Panc1 (cell line): ENCODE results near the gene ROBO4. TPM values are rescaled to one million over a fixed set of nuclear protein-coding genes. Genes with fewer than 3 reads are reported as not detected.
A peak's percentile ranks its signal among the peaks of the same experiment; 100 is the strongest.

ENCODE experiments used
- ATAC-seq: fragments of 200-7000 bp; cut with Tn5 transposase; 2 replicates; pipeline ENCODE4 v1.9.1; 2020; ENCODE audit warnings: mild to moderate bottlenecking, moderate library complexity
- BruUV-seq: library from RNA; stranded (reverse); fragments of 400-500 nt; replicated peaks from 2 replicates; lab custom pipeline; 2021; lab: Mats Ljungman, UMichigan
- CTCF ChIA-PET: fragments of 300-600 bp; sonication (Branson Sonifier 250); formaldehyde crosslinking; loops from one replicate; lab custom pipeline; 2022; ENCODE audit warnings: antibody characterized with exemption; lab: Charles Lee
- POLR2A ChIA-PET: fragments of 300-600 bp; sonication (Branson Sonifier 250); formaldehyde crosslinking; loops from one replicate; lab custom pipeline; 2022; ENCODE audit warnings: antibody characterized with exemption; lab: Charles Lee
- DNase-seq: peaks from one replicate; pipeline ENCODE4 v3.0.0-alpha.2; 2010; ENCODE audit warnings: low read depth, low spot score
- H3K27ac ChIP-seq: 2 replicates; pipeline ENCODE4 v1.5.1; 2011; ENCODE audit warnings: mild to moderate bottlenecking, low read length, inconsistent platforms
- H3K27me3 ChIP-seq: fragments of 200-500 bp; sonication (Bioruptor generic); 2 replicates; pipeline ENCODE4 v1.6.0; 2014; ENCODE audit warnings: low read length, inconsistent platforms; ENCODE audit not compliant: control insufficient read depth, insufficient read depth
- H3K36me3 ChIP-seq: fragments of 200-500 bp; sonication (Bioruptor generic); 2 replicates; pipeline ENCODE4 v1.5.1; 2014; ENCODE audit warnings: inconsistent platforms, mild to moderate bottlenecking, low read length, moderate library complexity; ENCODE audit not compliant: control insufficient read depth, insufficient read depth
- H3K4me1 ChIP-seq: 2 replicates; pipeline ENCODE4 v1.5.1; 2011; ENCODE audit warnings: inconsistent platforms, mild to moderate bottlenecking, low read length, moderate library complexity; ENCODE audit not compliant: control insufficient read depth, insufficient read depth
- H3K4me3 ChIP-seq, 2 experiments: 2 replicates each; pipeline ENCODE4 v1.5.1; 2011 to 2012; ENCODE audit warnings: low read depth in 2 of 2, low read length in 2 of 2, mild to moderate bottlenecking in 2 of 2, inconsistent platforms in 1 of 2, moderate library complexity in 1 of 2
- H3K9me3 ChIP-seq: fragments of 200-500 bp; sonication (Bioruptor generic); 2 replicates; pipeline ENCODE4 v1.5.1; 2014; ENCODE audit warnings: low read depth, mild to moderate bottlenecking, inconsistent platforms, low read length, moderate library complexity; ENCODE audit not compliant: control insufficient read depth, insufficient read depth
- CTCF ChIP-seq: fragments of 450-650 bp; IDR thresholded peaks from 2 replicates; pipeline ENCODE4 v1.5.1; 2017; ENCODE audit warnings: mild to moderate bottlenecking
- POLR2AphosphoS5 ChIP-seq: IDR thresholded peaks from 2 replicates; pipeline ENCODE4 v1.6.1; 2012; ENCODE audit warnings: mild to moderate bottlenecking, low read depth, low read length, moderate library complexity
- REST ChIP-seq, 2 experiments: IDR thresholded peaks; 2 replicates each; pipeline ENCODE4 v1.6.1; 2011 to 2012; ENCODE audit warnings: low read depth in 2 of 2, control low read depth in 1 of 2, low read length in 1 of 2, mild to moderate bottlenecking in 1 of 2, moderate library complexity in 1 of 2; ENCODE audit not compliant: insufficient read depth in 1 of 2
- SIN3A ChIP-seq: IDR thresholded peaks from 2 replicates; pipeline ENCODE4 v1.6.1; 2012; ENCODE audit warnings: low read depth, mild to moderate bottlenecking, low read length, moderate library complexity, borderline replicate concordance; ENCODE audit not compliant: insufficient read depth
- TCF7L2 ChIP-seq: IDR thresholded peaks from 2 replicates; pipeline ENCODE4 v1.6.1; 2011; ENCODE audit warnings: mild to moderate bottlenecking, low read depth, low read length, inconsistent platforms
- in situ Hi-C: cut with HindIII; loops from 2 replicates; pipeline ENCODE4 v1.10.0; 2016; ENCODE audit warnings: low sequenced_read_pairs, low pct_unique_long_range_greater_than_20kb
- intact Hi-C: fragments of 100-400 bp; cut with micrococcal nuclease; formaldehyde crosslinking; loops from one replicate; pipeline ENCODE4 v1.10.0; 2022; ENCODE audit not compliant: unreplicated experiment
- total RNA-seq: library from RNA; stranded (reverse); gene quantifications from one replicate; pipeline ENCODE4 v1.2.1, GENCODE V29; 2021; ENCODE audit not compliant: unreplicated experiment

The ROBO4 gene
- total RNA-seq, 1 experiment from 2014 or later: 0.26 TPM

- in situ Hi-C loops: no loop called here
- Histone ChIP-seq H3K27ac (no peak overlapping the region), H3K27me3 (peaks cover 83% of the 10 kb centered on the region), H3K4me1 (peaks cover 3% of the 10 kb centered on the region), H3K9me3 (no peaks in the 10 kb centered on the region), H3K4me3 (no peak overlapping the region), H3K36me3 (no peaks in the 10 kb centered on the region)
- DNase-seq (no peak), ATAC-seq (no peak)
- ChIA-PET CTCF (no interaction called here), POLR2A (no interaction called here)
- no TSS peak for BruUV-seq
- intact Hi-C loops: no loop called here
- TF ChIP-seq SIN3A (no peak), TCF7L2 (peak; percentile 31; the same call in 1 of the 2 replicates)
Measured at GRCh38 chr11:124842305-124842704, 55.4 kb downstream of the ROBO4 start.

GRCh38 chr11:124841840-124842239 lies 55.8 kb downstream of the ROBO4 start:
- no peaks in the 10 kb centered on the region for H3K36me3 ChIP-seq
- BruUV-seq: no TSS peak
- no peak for ATAC-seq
- no peaks in the 10 kb centered on the region for H3K9me3 ChIP-seq
- DNase-seq: no peak
- H3K27ac ChIP-seq: no peak overlapping the region
- POLR2A ChIA-PET: no interaction called here
- CTCF ChIA-PET: no interaction called here
- H3K4me3 ChIP-seq: no peak overlapping the region
- in situ Hi-C loops (no loop called here), intact Hi-C loops (no loop called here)
- peaks cover 80% of the 10 kb centered on the region for H3K27me3 ChIP-seq
- peaks cover 3% of the 10 kb centered on the region for H3K4me1 ChIP-seq
- TF ChIP-seq REST (IDR thresholded peaks at IDR 0.05; ENCODE audit: insufficient read depth in 1 of 2, low read depth in 2 of 2, low read length in 1 of 2) (no peak), POLR2AphosphoS5 (no peak), CTCF (no peak), SIN3A (no peak), TCF7L2 (no peak)

- no peak overlapping the region for H3K4me3 ChIP-seq
- ChIA-PET CTCF (no interaction called here), POLR2A (no interaction called here)
- no peak overlapping the region for H3K27ac ChIP-seq
- peaks cover 3% of the 10 kb centered on the region for H3K4me1 ChIP-seq
- ATAC-seq (no peak), DNase-seq (no peak)
- intact Hi-C loops (no loop called here), in situ Hi-C loops (no loop called here)
- H3K9me3 ChIP-seq: no peaks in the 10 kb centered on the region
- TF ChIP-seq TCF7L2 (no peak), POLR2AphosphoS5 (no peak), SIN3A (no peak), CTCF (no peak), REST (IDR thresholded peaks at IDR 0.05; ENCODE audit: insufficient read depth in 1 of 2, low read depth in 2 of 2, low read length in 1 of 2) (no peak)
- BruUV-seq: no TSS peak
- no peaks in the 10 kb centered on the region for H3K36me3 ChIP-seq
- peaks cover 74% of the 10 kb centered on the region for H3K27me3 ChIP-seq
Measured at GRCh38 chr11:124841201-124841600, 56.5 kb downstream of the ROBO4 start.
